ENCODE measurements around the gene ZNF618. TPM values are rescaled to one million over a fixed set of nuclear protein-coding genes. Genes with fewer than 3 reads are reported as not detected.

ZNF618 gene, protein sequence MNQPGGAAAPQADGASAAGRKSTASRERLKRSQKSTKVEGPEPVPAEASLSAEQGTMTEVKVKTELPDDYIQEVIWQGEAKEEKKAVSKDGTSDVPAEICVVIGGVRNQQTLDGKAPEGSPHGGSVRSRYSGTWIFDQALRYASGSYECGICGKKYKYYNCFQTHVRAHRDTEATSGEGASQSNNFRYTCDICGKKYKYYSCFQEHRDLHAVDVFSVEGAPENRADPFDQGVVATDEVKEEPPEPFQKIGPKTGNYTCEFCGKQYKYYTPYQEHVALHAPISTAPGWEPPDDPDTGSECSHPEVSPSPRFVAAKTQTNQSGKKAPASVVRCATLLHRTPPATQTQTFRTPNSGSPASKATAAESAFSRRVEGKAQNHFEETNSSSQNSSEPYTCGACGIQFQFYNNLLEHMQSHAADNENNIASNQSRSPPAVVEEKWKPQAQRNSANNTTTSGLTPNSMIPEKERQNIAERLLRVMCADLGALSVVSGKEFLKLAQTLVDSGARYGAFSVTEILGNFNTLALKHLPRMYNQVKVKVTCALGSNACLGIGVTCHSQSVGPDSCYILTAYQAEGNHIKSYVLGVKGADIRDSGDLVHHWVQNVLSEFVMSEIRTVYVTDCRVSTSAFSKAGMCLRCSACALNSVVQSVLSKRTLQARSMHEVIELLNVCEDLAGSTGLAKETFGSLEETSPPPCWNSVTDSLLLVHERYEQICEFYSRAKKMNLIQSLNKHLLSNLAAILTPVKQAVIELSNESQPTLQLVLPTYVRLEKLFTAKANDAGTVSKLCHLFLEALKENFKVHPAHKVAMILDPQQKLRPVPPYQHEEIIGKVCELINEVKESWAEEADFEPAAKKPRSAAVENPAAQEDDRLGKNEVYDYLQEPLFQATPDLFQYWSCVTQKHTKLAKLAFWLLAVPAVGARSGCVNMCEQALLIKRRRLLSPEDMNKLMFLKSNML
- total RNA-seq = 4.7 TPM

DNA sequence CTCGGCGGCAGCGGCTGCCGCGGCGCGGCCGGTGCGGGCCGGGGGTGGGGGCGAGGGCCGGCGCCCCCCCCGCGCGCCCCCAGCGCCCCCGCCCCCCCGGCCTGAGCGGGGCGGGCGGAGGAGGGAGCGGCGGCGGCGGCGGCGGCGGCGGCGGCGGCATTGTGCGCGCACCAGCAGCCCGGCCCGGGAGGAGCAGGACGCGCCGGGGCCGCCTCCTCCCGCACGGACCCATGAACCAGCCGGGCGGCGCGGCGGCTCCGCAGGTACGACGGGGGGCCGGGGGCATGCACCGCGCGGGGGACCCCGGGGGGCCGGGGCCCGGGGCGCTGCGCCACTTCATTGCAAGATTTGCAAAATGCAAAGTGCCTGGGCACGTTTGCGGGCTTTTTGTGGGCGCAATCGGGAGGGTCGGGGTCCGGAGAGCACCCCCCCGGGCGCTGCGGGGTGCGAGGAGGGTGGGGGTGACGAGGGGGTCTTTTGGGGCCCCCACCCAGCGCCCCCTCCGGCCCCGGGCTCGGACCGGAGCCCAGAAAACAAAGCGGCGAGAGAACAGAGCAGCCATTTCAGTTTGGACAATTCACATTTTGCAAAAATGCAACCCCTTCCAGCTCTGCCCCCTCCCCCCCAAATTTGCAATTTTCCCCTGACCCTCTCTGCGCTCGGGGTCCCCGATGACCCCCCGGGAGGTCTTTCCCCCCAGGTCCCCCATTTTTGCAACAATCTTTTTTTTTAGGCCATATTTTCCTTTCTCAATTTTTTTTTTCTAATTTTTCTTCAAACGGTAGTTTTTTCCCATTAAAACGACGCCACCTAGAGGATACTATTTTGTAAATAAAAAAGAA lies at the start of gene ZNF618:
ZNF618 (plus strand) TSS at position 159 of the 842 bp plus-strand sequence; CDS start at position 231, 72 bp downstream.
- Histone ChIP-seq H3K27me3 (ENCODE audit: control insufficient read depth in 3 of 3, insufficient read depth in 3 of 3, low read length in 3 of 3) (no peaks in the 10 kb centered on the region), H3K4me3 (ENCODE audit: low read length in 3 of 3) (peak within 1 kb of the TSS; percentile 69 to 77 (median 72)), H3K9ac (ENCODE audit: low read depth in 1 of 3, low read length in 3 of 3) (peak within 1 kb of the TSS; percentile 57 to 76 (median 69)), H3K4me1 (ENCODE audit: control insufficient read depth in 3 of 3, insufficient read depth in 3 of 3, low read length in 3 of 3) (peaks cover 0 to 6% (median 0%) of the 10 kb centered on the region in 3 donors), H3K36me3 (ENCODE audit: control insufficient read depth in 3 of 3, insufficient read depth in 3 of 3, low read length in 3 of 3) (no peaks in the 10 kb centered on the region), H3K9me3 (ENCODE audit: control insufficient read depth in 3 of 3, low read length in 3 of 3) (no peaks in the 10 kb centered on the region), H3K27ac (ENCODE audit: low read depth, low read length) (no peak within 1 kb of the TSS)

DNA sequence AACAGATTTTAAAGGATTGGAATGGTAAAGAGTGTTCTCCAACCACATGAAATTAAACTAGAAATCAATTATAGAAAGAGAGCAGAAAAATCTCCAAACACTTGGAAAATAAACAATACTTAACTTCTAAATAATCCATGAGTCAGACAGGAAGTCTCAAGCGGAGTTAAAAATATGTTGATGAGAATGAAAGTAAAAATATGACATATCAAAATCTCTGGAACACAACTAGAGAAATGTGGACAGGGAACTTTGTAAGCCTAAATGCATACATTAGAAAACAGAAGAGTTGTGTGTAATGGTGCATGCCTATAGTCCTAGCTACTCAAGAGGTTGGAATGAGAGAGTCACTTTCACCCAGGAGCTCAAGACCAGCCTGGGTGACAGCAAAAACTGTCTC lies 47.9 kb upstream of the ZNF618 start:
- Histone ChIP-seq H3K4me3 (ENCODE audit: low read length in 3 of 3) (no peak overlapping the region), H3K27me3 (ENCODE audit: control insufficient read depth in 3 of 3, insufficient read depth in 3 of 3, low read length in 3 of 3) (no peaks in the 10 kb centered on the region), H3K9me3 (ENCODE audit: control insufficient read depth in 3 of 3, low read length in 3 of 3) (peaks cover 0 to 8% (median 0%) of the 10 kb centered on the region in 3 donors), H3K27ac (ENCODE audit: low read depth, low read length) (no peak overlapping the region), H3K4me1 (ENCODE audit: control insufficient read depth in 3 of 3, insufficient read depth in 3 of 3, low read length in 3 of 3) (no peaks in the 10 kb centered on the region), H3K9ac (ENCODE audit: low read depth in 1 of 3, low read length in 3 of 3) (no peak overlapping the region), H3K36me3 (ENCODE audit: control insufficient read depth in 3 of 3, insufficient read depth in 3 of 3, low read length in 3 of 3) (no peaks in the 10 kb centered on the region)

DNA sequence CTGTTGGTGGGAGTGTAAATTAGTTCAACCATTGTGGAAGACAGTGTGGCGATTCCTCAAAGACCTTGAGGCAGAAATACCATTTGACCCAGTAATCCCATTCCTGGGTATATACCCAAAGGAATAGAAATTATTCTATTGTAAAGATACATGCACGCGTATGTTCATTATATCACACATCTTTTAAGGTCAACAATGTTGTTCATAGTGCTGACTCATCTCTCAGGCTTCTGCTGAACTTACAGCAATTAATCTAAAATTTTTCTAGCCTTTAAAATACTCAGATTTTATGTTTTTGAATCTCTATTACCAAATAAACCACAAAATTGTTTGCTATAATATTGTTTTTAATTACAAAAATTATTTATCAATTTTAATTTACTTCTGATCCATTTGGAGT lies 38.8 kb upstream of the ZNF618 start:
- Histone ChIP-seq H3K27me3 (ENCODE audit: control insufficient read depth in 3 of 3, insufficient read depth in 3 of 3, low read length in 3 of 3) (no peaks in the 10 kb centered on the region), H3K4me3 (ENCODE audit: low read length in 3 of 3) (no peak overlapping the region), H3K4me1 (ENCODE audit: control insufficient read depth in 3 of 3, insufficient read depth in 3 of 3, low read length in 3 of 3) (no peaks in the 10 kb centered on the region), H3K27ac (ENCODE audit: low read depth, low read length) (no peak overlapping the region), H3K9ac (ENCODE audit: low read depth in 1 of 3, low read length in 3 of 3) (no peak overlapping the region), H3K9me3 (ENCODE audit: control insufficient read depth in 3 of 3, low read length in 3 of 3) (peaks cover 0 to 7% (median 0%) of the 10 kb centered on the region in 3 donors), H3K36me3 (ENCODE audit: control insufficient read depth in 3 of 3, insufficient read depth in 3 of 3, low read length in 3 of 3) (no peaks in the 10 kb centered on the region)

DNA sequence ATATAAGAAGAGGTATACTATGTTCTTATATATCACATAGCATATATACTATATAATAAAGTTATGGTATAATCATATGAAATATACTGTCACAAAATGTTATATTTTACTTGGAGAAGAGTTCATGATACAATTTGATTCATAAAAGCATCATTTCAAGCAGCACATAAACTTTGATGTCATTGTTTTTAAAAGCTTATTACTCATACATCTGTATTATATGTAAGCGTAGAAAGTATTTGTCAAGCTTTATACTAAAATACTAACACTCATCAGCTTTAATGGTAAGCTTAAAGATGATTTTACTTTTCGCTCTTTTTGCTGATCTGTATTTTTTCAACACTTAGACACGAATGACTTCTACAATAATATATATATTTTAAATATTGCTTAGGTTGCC lies 34.0 kb upstream of the ZNF618 start:
- Histone ChIP-seq H3K4me3 (ENCODE audit: low read length in 3 of 3) (no peak overlapping the region), H3K9ac (ENCODE audit: low read depth in 1 of 3, low read length in 3 of 3) (no peak overlapping the region), H3K4me1 (ENCODE audit: control insufficient read depth in 3 of 3, insufficient read depth in 3 of 3, low read length in 3 of 3) (no peaks in the 10 kb centered on the region), H3K27me3 (ENCODE audit: control insufficient read depth in 3 of 3, insufficient read depth in 3 of 3, low read length in 3 of 3) (no peaks in the 10 kb centered on the region), H3K9me3 (ENCODE audit: control insufficient read depth in 3 of 3, low read length in 3 of 3) (peaks cover 0 to 3% (median 3%) of the 10 kb centered on the region in 3 donors), H3K36me3 (ENCODE audit: control insufficient read depth in 3 of 3, insufficient read depth in 3 of 3, low read length in 3 of 3) (no peaks in the 10 kb centered on the region), H3K27ac (ENCODE audit: low read depth, low read length) (no peak overlapping the region)

DNA sequence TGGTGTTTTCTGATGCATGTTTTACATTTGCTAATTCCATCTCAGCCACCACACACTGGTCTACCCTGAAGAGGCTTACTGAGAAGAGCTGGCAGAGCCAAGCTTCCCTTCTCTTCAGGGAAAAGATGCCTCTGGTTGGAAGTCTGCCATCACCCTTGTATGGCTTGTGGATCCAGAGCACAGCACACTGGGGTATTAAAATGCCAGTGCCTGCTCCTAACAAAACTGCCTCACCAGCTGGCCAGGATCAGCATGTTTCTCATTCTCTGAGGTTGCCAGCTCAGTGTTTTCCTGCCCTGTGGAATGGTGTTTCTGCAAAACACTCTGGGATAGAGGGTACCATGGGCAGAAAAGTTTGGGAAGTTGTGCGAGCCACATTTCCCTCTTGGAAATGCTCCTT lies 31.6 kb upstream of the ZNF618 start:
- no peak overlapping the region for H3K9ac ChIP-seq (ENCODE audit: low read depth in 1 of 3, low read length in 3 of 3)
- no peak overlapping the region for H3K27ac ChIP-seq (ENCODE audit: low read depth, low read length)
- no peaks in the 10 kb centered on the region for H3K27me3 ChIP-seq (ENCODE audit: control insufficient read depth in 3 of 3, insufficient read depth in 3 of 3, low read length in 3 of 3)
- no peak overlapping the region for H3K4me3 ChIP-seq (ENCODE audit: low read length in 3 of 3)
- H3K4me1 ChIP-seq (ENCODE audit: control insufficient read depth in 3 of 3, insufficient read depth in 3 of 3, low read length in 3 of 3) = no peaks in the 10 kb centered on the region
- H3K36me3 ChIP-seq (ENCODE audit: control insufficient read depth in 3 of 3, insufficient read depth in 3 of 3, low read length in 3 of 3) = no peaks in the 10 kb centered on the region
- peaks cover 0 to 3% (median 3%) of the 10 kb centered on the region in 3 donors for H3K9me3 ChIP-seq (ENCODE audit: control insufficient read depth in 3 of 3, low read length in 3 of 3)

DNA sequence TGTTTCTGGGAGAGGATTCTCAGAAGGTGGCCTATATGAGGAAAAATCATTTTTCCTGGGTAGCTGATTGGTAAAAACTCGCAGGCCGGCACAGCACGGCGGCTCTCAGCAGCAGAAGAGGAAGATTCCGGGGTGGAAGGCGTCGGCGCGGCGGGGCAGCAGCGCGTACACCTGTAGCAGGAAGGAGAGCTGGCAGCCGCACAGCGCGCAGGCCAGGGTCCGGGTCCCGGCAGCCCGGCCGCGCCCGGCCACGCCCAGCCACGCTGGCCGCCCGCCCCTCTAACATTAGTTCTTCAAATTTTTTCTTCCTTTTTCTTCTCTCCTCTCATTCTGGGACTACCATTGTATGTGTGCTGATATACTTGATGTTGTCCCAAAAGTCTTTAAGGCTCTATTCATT lies 24.8 kb upstream of the ZNF618 start:
- Histone ChIP-seq H3K4me3 (ENCODE audit: low read length in 3 of 3) (no peak overlapping the region), H3K36me3 (ENCODE audit: control insufficient read depth in 3 of 3, insufficient read depth in 3 of 3, low read length in 3 of 3) (no peaks in the 10 kb centered on the region), H3K27me3 (ENCODE audit: control insufficient read depth in 3 of 3, insufficient read depth in 3 of 3, low read length in 3 of 3) (no peaks in the 10 kb centered on the region), H3K27ac (ENCODE audit: low read depth, low read length) (no peak overlapping the region), H3K9ac (ENCODE audit: low read depth in 1 of 3, low read length in 3 of 3) (no peak overlapping the region), H3K4me1 (ENCODE audit: control insufficient read depth in 3 of 3, insufficient read depth in 3 of 3, low read length in 3 of 3) (no peaks in the 10 kb centered on the region), H3K9me3 (ENCODE audit: control insufficient read depth in 3 of 3, low read length in 3 of 3) (peaks cover 0 to 4% (median 0%) of the 10 kb centered on the region in 3 donors)

DNA sequence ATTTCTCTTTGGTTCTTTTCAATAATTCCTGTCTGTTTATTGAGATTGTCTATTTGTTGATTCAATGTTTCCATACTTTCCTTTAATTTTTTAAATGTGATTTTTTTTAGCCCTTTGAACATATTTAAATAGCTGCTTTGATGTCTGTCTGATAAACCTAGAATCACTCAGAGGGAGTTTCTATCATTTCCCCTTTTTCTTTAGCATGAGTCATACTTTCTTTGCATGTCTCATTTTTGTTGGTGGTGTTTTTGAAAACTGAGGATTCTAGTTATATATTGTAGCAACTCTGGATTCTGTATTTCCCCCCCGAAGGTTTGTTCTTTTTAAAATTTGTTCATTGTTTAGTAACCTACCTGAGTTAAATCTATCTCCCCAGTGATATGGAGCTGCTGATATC lies 24.2 kb upstream of the ZNF618 start:
- Histone ChIP-seq H3K9me3 (ENCODE audit: control insufficient read depth in 3 of 3, low read length in 3 of 3) (peaks cover 0 to 4% (median 0%) of the 10 kb centered on the region in 3 donors), H3K27me3 (ENCODE audit: control insufficient read depth in 3 of 3, insufficient read depth in 3 of 3, low read length in 3 of 3) (no peaks in the 10 kb centered on the region), H3K4me1 (ENCODE audit: control insufficient read depth in 3 of 3, insufficient read depth in 3 of 3, low read length in 3 of 3) (no peaks in the 10 kb centered on the region), H3K9ac (ENCODE audit: low read depth in 1 of 3, low read length in 3 of 3) (no peak overlapping the region), H3K27ac (ENCODE audit: low read depth, low read length) (no peak overlapping the region), H3K36me3 (ENCODE audit: control insufficient read depth in 3 of 3, insufficient read depth in 3 of 3, low read length in 3 of 3) (no peaks in the 10 kb centered on the region), H3K4me3 (ENCODE audit: low read length in 3 of 3) (no peak overlapping the region)

DNA sequence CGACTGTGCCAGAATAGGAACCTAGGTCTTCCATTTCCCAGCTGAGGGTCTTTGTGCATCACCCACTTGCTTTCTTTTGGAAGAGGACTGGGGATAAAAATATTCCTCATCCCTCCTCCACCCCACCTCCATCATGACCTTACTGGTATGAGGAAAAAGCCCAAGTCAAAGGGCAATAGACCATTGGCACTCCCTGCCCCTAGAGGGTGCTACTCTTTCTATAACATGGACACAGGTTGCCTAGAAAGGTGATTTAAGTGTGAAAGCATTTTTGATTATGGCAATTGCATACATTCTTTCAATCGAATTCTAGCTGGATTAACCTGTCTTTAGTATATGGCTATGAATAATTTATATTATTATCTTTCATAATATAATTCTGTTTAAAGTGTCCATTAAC lies 22.8 kb upstream of the ZNF618 start:
- Histone ChIP-seq H3K36me3 (ENCODE audit: control insufficient read depth in 3 of 3, insufficient read depth in 3 of 3, low read length in 3 of 3) (no peaks in the 10 kb centered on the region), H3K4me1 (ENCODE audit: control insufficient read depth in 3 of 3, insufficient read depth in 3 of 3, low read length in 3 of 3) (no peaks in the 10 kb centered on the region), H3K9ac (ENCODE audit: low read depth in 1 of 3, low read length in 3 of 3) (no peak overlapping the region), H3K4me3 (ENCODE audit: low read length in 3 of 3) (no peak overlapping the region), H3K27ac (ENCODE audit: low read depth, low read length) (no peak overlapping the region), H3K27me3 (ENCODE audit: control insufficient read depth in 3 of 3, insufficient read depth in 3 of 3, low read length in 3 of 3) (no peaks in the 10 kb centered on the region), H3K9me3 (ENCODE audit: control insufficient read depth in 3 of 3, low read length in 3 of 3) (peaks cover 0 to 4% (median 0%) of the 10 kb centered on the region in 3 donors)

DNA sequence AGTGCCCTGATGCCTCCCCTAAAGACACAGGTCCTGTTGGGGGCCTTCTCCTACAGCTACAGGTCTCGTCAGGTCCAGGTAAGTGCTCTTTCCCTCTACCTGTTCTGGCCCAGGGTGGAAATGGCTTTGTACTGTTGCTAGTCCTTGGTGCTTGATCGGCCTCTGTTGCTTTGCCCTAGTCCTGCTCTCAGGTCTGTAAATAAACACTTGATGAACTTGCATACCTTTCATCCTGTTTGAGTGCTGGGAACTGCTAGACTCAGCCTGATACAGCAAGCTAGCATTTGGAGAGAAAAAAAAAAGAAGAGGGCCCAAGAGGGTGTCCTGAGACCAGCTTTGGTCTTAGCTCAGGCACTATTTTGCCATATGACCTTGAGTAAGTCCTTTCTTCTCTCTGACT lies 21.8 kb upstream of the ZNF618 start:
- Histone ChIP-seq H3K9ac (ENCODE audit: low read depth in 1 of 3, low read length in 3 of 3) (no peak overlapping the region), H3K36me3 (ENCODE audit: control insufficient read depth in 3 of 3, insufficient read depth in 3 of 3, low read length in 3 of 3) (no peaks in the 10 kb centered on the region), H3K27ac (ENCODE audit: low read depth, low read length) (no peak overlapping the region), H3K4me3 (ENCODE audit: low read length in 3 of 3) (no peak overlapping the region), H3K9me3 (ENCODE audit: control insufficient read depth in 3 of 3, low read length in 3 of 3) (peaks cover 0 to 4% (median 0%) of the 10 kb centered on the region in 3 donors), H3K4me1 (ENCODE audit: control insufficient read depth in 3 of 3, insufficient read depth in 3 of 3, low read length in 3 of 3) (no peaks in the 10 kb centered on the region), H3K27me3 (ENCODE audit: control insufficient read depth in 3 of 3, insufficient read depth in 3 of 3, low read length in 3 of 3) (no peaks in the 10 kb centered on the region)

Measured in skeletal muscle tissue (tissue), 4 donors.